A549 (cell line): Measurements from ENCODE around the gene PTGES2. TPM values are rescaled to one million over a fixed set of nuclear protein-coding genes. Genes with fewer than 3 reads are reported as not detected.

ENCODE experiments used
- ATAC-seq, 2 experiments: fragments of 200-7000 bp in 1 of 2; fragments of >200 bp in 1 of 2; cut with Nextera tagmentation in 1 of 2; cut with Tn5 transposase in 1 of 2; 3 replicates each; pipeline versions ENCODE4 v1.8.0 to v1.9.1; 2018 to 2020; ENCODE audit warnings: mild to moderate bottlenecking in 1 of 2, moderate library complexity in 1 of 2
- CTCF ChIA-PET: fragments of 300-600 bp; sonication (Branson Sonifier 250); formaldehyde crosslinking; extraction: SDS; loops from one replicate; lab custom pipeline; 2021; ENCODE audit warnings: antibody characterized with exemption, inconsistent platforms; lab: Yijun Ruan, JAX
- POLR2A ChIA-PET: fragments of 350-600 bp; formaldehyde crosslinking; extraction: SDS; loops from one replicate; lab custom pipeline; 2021; ENCODE audit warnings: antibody characterized with exemption, inconsistent platforms; lab: Yijun Ruan, JAX
- DNase-seq, 2 experiments: peaks; one replicate each; pipeline versions ENCODE4 v3.0.0 to v3.0.0-alpha.2; 2011 to 2016; ENCODE audit warnings: low read depth in 1 of 2, low spot score in 1 of 2
- FAIRE-seq: peaks from 2 replicates; lab custom pipeline; 2011; peaks lifted over from hg19 to GRCh38; lab: Jason Lieb, UNC
- H3K27ac ChIP-seq, 2 experiments: fragments of >200 bp; sonication (Bioruptor Twin); formaldehyde crosslinking; 3 replicates each; pipeline ENCODE4 v1.5.1; 2016 to 2017
- H3K4me1 ChIP-seq: fragments of >200 bp; sonication (Bioruptor Twin); formaldehyde crosslinking; 3 replicates; pipeline ENCODE4 v1.6.1; 2016
- H3K4me2 ChIP-seq: fragments of >200 bp; sonication (Bioruptor Twin); formaldehyde crosslinking; 3 replicates; pipeline ENCODE4 v1.6.1; 2016
- H3K4me3 ChIP-seq: fragments of >200 bp; sonication (Bioruptor Twin); formaldehyde crosslinking; 3 replicates; pipeline ENCODE4 v1.5.1; 2016
- H3K9me3 ChIP-seq: fragments of >200 bp; sonication (Bioruptor Twin); formaldehyde crosslinking; 3 replicates; pipeline ENCODE4 v1.6.1; 2016
- CHD4 ChIP-seq: fragments of 200-600 bp; sonication (generic); IDR thresholded peaks from 2 replicates; pipeline ENCODE4 v1.6.1; 2016; ENCODE audit warnings: antibody characterized with exemption, mild to moderate bottlenecking, borderline replicate concordance
- EHMT2 ChIP-seq: fragments of 200-600 bp; sonication (generic); IDR thresholded peaks from 2 replicates; pipeline ENCODE4 v1.6.1; 2016; ENCODE audit warnings: antibody characterized with exemption, low read depth, mild to moderate bottlenecking, moderate library complexity
- GATA3 ChIP-seq: IDR thresholded peaks from 2 replicates; pipeline ENCODE4 v1.6.1; 2012; ENCODE audit warnings: borderline replicate concordance
- HEYL ChIP-seq: fragments of 250-450 bp; sonication (Bioruptor Pico); IDR thresholded peaks from 2 replicates; pipeline ENCODE4 v1.8.0; 2021; ENCODE audit warnings: mild to moderate bottlenecking, moderate library complexity
- HOXB13 ChIP-seq: fragments of 250-450 bp; sonication (Bioruptor Pico); IDR thresholded peaks from 2 replicates; pipeline ENCODE4 v1.5.0; 2020; ENCODE audit warnings: low read depth, mild to moderate bottlenecking, moderate library complexity
- KDM1A ChIP-seq: fragments of 200-600 bp; sonication (generic); IDR thresholded peaks from 2 replicates; pipeline ENCODE4 v1.6.1; 2016; ENCODE audit warnings: low read depth, mild to moderate bottlenecking
- MAZ ChIP-seq: fragments of 150-350 bp; IDR thresholded peaks from 2 replicates; pipeline ENCODE4 v1.6.1; 2014; ENCODE audit warnings: antibody characterized with exemption, low read depth, low read length, borderline replicate concordance
- NPAS2 ChIP-seq: fragments of 250-450 bp; sonication (Bioruptor Pico); IDR thresholded peaks from 2 replicates; pipeline ENCODE4 v1.8.0; 2022; ENCODE audit warnings: mild to moderate bottlenecking, moderate library complexity, borderline replicate concordance
- PBX3 ChIP-seq: IDR thresholded peaks from 2 replicates; pipeline ENCODE4 v1.6.1; 2012
- REST ChIP-seq: fragments of 200-600 bp; sonication (generic); IDR thresholded peaks from 2 replicates; pipeline ENCODE4 v1.6.1; 2016; ENCODE audit warnings: antibody characterized with exemption, mild to moderate bottlenecking, moderate library complexity
- RNF2 ChIP-seq: fragments of 200-600 bp; sonication (generic); IDR thresholded peaks from 2 replicates; pipeline ENCODE4 v1.6.1; 2016; ENCODE audit warnings: low read depth, mild to moderate bottlenecking, antibody characterized with exemption, moderate library complexity, borderline replicate concordance
- SMC3 ChIP-seq: fragments of >200 bp; sonication (Bioruptor Twin); formaldehyde crosslinking; IDR thresholded peaks from 3 replicates; pipeline ENCODE4 v1.6.1; 2018; ENCODE audit warnings: inconsistent platforms
- ZFP36 ChIP-seq: fragments of 450-650 bp; IDR thresholded peaks from 2 replicates; pipeline ENCODE4 v1.6.1; 2014; ENCODE audit warnings: borderline replicate concordance; ENCODE audit not compliant: partially characterized antibody
- ZSCAN20 ChIP-seq: fragments of 250-450 bp; sonication (Bioruptor Pico); IDR thresholded peaks from 2 replicates; pipeline ENCODE4 v1.8.0; 2022; ENCODE audit warnings: mild to moderate bottlenecking, moderate library complexity
- WGBS: methylation state at CpG from one replicate; pipeline ENCODE4 v1.1.6; 2017; ENCODE audit errors: missing lambda C conversion rate; 5-methylcytosine and 5-hydroxymethylcytosine counted together
- polyA plus RNA-seq, 4 experiments: library from polyadenylated mRNA; depleted of rRNA in 3 of 4; stranded (reverse); fragments of >200 nt; fragmentation: RNase III in 1 of 4; extraction: RNeasy Plus Mini Kit Qiagen cat#74134 plus additional on column Dnase treatment in 1 of 4; gene quantifications; 2 replicates in 3 of 4; 3 replicates in 1 of 4; pipeline ENCODE4 v1.2.3, GENCODE V29; 2011 to 2017
- TF ChIP-seq, protein P1 (sequence below): fragments of 250-450 bp; sonication (Bioruptor Pico); IDR thresholded peaks from 2 replicates; pipeline ENCODE4 v1.5.0; 2020; ENCODE audit warnings: low read depth, mild to moderate bottlenecking, moderate library complexity

PTGES2 gene
- polyA plus RNA-seq, 2 of the 4 experiments (the other 2 are of a cell fraction), result 94.1 to 94.5 TPM

DNA sequence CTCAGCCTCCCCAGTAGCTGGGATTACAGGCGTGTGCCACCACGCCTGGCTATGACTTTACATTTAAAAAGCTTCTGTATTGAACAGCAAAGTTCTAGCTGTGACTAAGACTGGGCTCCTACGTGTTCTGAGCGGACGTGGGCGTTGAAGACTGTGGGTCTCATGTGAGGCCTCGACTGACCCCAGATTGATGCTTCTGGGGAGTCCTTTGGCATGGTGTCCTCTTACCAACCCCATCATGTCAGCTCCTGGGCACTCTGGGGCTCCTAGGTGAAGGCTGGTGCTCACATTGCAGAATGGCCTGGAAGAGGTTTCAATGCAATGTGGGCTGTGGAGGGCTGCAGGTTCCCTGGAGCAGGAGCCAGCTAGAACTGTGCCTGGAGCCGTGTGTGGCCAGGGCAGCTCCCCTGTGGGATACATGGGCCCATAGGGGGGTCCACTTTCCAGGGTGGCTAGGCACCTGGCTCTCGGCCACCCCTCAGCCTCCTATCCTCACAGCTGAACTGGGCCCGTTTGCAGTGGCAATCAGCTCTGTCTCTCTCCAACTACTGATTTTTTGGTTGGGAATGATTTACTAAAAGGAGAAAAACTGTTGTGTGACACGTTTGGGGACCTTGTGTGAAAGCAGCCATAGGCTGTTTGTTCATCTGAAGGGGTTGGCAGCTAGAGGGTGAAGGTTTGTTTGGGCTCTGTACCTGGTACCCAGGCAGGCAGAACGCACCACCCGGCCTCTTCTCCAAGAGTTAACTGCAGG is 29.8 kb downstream of the PTGES2 start:
- DNase-seq (no peak), ATAC-seq (peak; percentile 6 to 11; a peak in 5 of 6 replicates), FAIRE-seq (no peak)
- Histone ChIP-seq H3K4me2 (peak overlapping the region; percentile 95), H3K9me3 (no peaks in the 10 kb centered on the region), H3K4me1 (peaks cover 50% of the 10 kb centered on the region), H3K27ac (peak overlapping the region; percentile 77 to 90), H3K4me3 (peak overlapping the region; percentile 15; the same call in 2 of the 3 replicates)
- WGBS, result 55% methylated on average over 11 of the region's 13 CpGs
- TF ChIP-seq HEYL (CRISPR knock-in tag) (no peak), GATA3 (no peak), SMC3 (no peak), CHD4 (no peak), REST (no peak), RNF2 (no peak), PBX3 (no peak)
- TF ChIP-seq, protein P1, sequence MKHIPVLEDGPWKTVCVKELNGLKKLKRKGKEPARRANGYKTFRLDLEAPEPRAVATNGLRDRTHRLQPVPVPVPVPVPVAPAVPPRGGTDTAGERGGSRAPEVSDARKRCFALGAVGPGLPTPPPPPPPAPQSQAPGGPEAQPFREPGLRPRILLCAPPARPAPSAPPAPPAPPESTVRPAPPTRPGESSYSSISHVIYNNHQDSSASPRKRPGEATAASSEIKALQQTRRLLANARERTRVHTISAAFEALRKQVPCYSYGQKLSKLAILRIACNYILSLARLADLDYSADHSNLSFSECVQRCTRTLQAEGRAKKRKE (CRISPR knock-in tag), result no peak
- ChIA-PET POLR2A (interaction anchor here (0.8 kb wide), 1 partner anchor 31 kb away, joined by 3 read pairs; no protein-coding TSS in a partner anchor), CTCF (interaction anchor here (0.5 to 19.6 kb wide), 10 partner anchors 9 to 164 kb away, joined by 3 to 290 read pairs (median 3); no protein-coding TSS in a partner anchor)

GRCh38 chr9:128096616-128097536 is 30.7 kb downstream of the PTGES2 start:
- Histone ChIP-seq H3K9me3 (no peaks in the 10 kb centered on the region), H3K4me2 (no peak overlapping the region; the same call in 2 of the 3 replicates), H3K4me1 (peaks cover 50% of the 10 kb centered on the region), H3K27ac (peak overlapping the region; percentile 77 to 90; a peak in 4 of 6 replicates), H3K4me3 (no peak overlapping the region)
- ChIA-PET POLR2A (interaction anchor here (1.3 kb wide), 1 partner anchor 17 kb away, joined by 3 read pairs; no protein-coding TSS in a partner anchor), CTCF (interaction anchor here (0.5 to 19.6 kb wide), 8 partner anchors 12 to 164 kb away, joined by 3 to 290 read pairs (median 6); no protein-coding TSS in a partner anchor)
- DNase-seq, result no peak
- TF ChIP-seq MAZ (no peak), ZSCAN20 (CRISPR knock-in tag) (no peak), KDM1A (no peak), HOXB13 (no peak), EHMT2 (no peak), ZFP36 (no peak), NPAS2 (CRISPR knock-in tag) (no peak)
- no peak for ATAC-seq
- no peak for FAIRE-seq
- 87% methylated on average over 19 of the region's 19 CpGs for WGBS
